T-helper 2 cell treated with Interferon-gamma antibody and Interleukin-4, amounts not matched to agents 5 μg/mL and 100 μg/mL, for 36 hours (primary cell): Measurements from ENCODE around the gene CDH23.

Experiments used
- DNase-seq: peaks from one replicate; pipeline ENCODE4 v3.0.0; 2021; ENCODE audit warnings: low spot score
- H3K27ac Mint-ChIP-seq: one replicate; pipeline ENCODE4 v1.8.0; 2021; ENCODE audit warnings: mild to moderate bottlenecking, mixed read lengths
- H3K27me3 Mint-ChIP-seq: one replicate; pipeline ENCODE4 v1.8.0; 2021; ENCODE audit warnings: low read depth, mixed read lengths
- H3K36me3 Mint-ChIP-seq: one replicate; pipeline ENCODE4 v1.8.0; 2021; ENCODE audit warnings: low read depth, mixed read lengths
- H3K4me1 Mint-ChIP-seq: one replicate; pipeline ENCODE4 v1.8.0; 2021; ENCODE audit warnings: low read depth, mixed read lengths
- H3K4me3 Mint-ChIP-seq: one replicate; pipeline ENCODE4 v1.8.0; 2022; ENCODE audit warnings: mild to moderate bottlenecking, moderate library complexity, mixed read lengths
- H3K9me3 Mint-ChIP-seq: one replicate; pipeline ENCODE4 v1.8.0; 2021; ENCODE audit warnings: mixed read lengths

CDH23 gene

GRCh38 chr10:71406878-71407277, 10.2 kb downstream of the CDH23 start:
- DNase-seq: no peak
- Mint-ChIP-seq H3K27me3 (peaks cover 6% of the 10 kb centered on the region), H3K27ac (no peak overlapping the region), H3K4me3 (no peak overlapping the region), H3K9me3 (peaks cover 7% of the 10 kb centered on the region), H3K4me1 (no peaks in the 10 kb centered on the region), H3K36me3 (no peaks in the 10 kb centered on the region)

GRCh38 chr10:71408436-71409225, 11.9 kb downstream of the CDH23 start:
- Mint-ChIP-seq H3K27ac (no peak overlapping the region), H3K36me3 (no peaks in the 10 kb centered on the region), H3K27me3 (peaks cover 8% of the 10 kb centered on the region), H3K9me3 (peaks cover 8% of the 10 kb centered on the region), H3K4me3 (no peak overlapping the region), H3K4me1 (no peaks in the 10 kb centered on the region)
- no peak for DNase-seq

- H3K36me3 Mint-ChIP-seq: no peaks in the 10 kb centered on the region
- no peak overlapping the region for H3K4me3 Mint-ChIP-seq
- peaks cover 8% of the 10 kb centered on the region for H3K9me3 Mint-ChIP-seq
- DNase-seq: no peak
- H3K27me3 Mint-ChIP-seq: peaks cover 12% of the 10 kb centered on the region
- no peak overlapping the region for H3K27ac Mint-ChIP-seq
- no peaks in the 10 kb centered on the region for H3K4me1 Mint-ChIP-seq
Observed at GRCh38 chr10:71409516-71410104, 12.9 kb downstream of the CDH23 start.

GRCh38 chr10:71413581-71413980, 16.9 kb downstream of the CDH23 start:
- DNase-seq: no peak
- H3K9me3 Mint-ChIP-seq: peaks cover 8% of the 10 kb centered on the region
- no peaks in the 10 kb centered on the region for H3K4me1 Mint-ChIP-seq
- no peaks in the 10 kb centered on the region for H3K36me3 Mint-ChIP-seq
- H3K27ac Mint-ChIP-seq: no peak overlapping the region
- no peak overlapping the region for H3K4me3 Mint-ChIP-seq
- peaks cover 15% of the 10 kb centered on the region for H3K27me3 Mint-ChIP-seq

GRCh38 chr10:71414359-71414758, 17.6 kb downstream of the CDH23 start:
- no peak overlapping the region for H3K27ac Mint-ChIP-seq
- H3K36me3 Mint-ChIP-seq: no peaks in the 10 kb centered on the region
- H3K4me3 Mint-ChIP-seq: no peak overlapping the region
- peaks cover 15% of the 10 kb centered on the region for H3K27me3 Mint-ChIP-seq
- no peaks in the 10 kb centered on the region for H3K4me1 Mint-ChIP-seq
- peaks cover 8% of the 10 kb centered on the region for H3K9me3 Mint-ChIP-seq
- DNase-seq: no peak

- no peak overlapping the region for H3K4me3 Mint-ChIP-seq
- H3K27me3 Mint-ChIP-seq: peaks cover 9% of the 10 kb centered on the region
- no peaks in the 10 kb centered on the region for H3K36me3 Mint-ChIP-seq
- H3K9me3 Mint-ChIP-seq: no peaks in the 10 kb centered on the region
- no peak overlapping the region for H3K27ac Mint-ChIP-seq
- no peak for DNase-seq
- H3K4me1 Mint-ChIP-seq: no peaks in the 10 kb centered on the region
Observed at GRCh38 chr10:71419002-71419540, 22.4 kb downstream of the CDH23 start.

GRCh38 chr10:71419750-71420149, 23.0 kb downstream of the CDH23 start:
- Mint-ChIP-seq H3K9me3 (no peaks in the 10 kb centered on the region), H3K4me3 (no peak overlapping the region)

GRCh38 chr10:71421075-71421434, 24.3 kb downstream of the CDH23 start:
- H3K4me3 Mint-ChIP-seq: no peak overlapping the region
- no peaks in the 10 kb centered on the region for H3K4me1 Mint-ChIP-seq
- H3K27me3 Mint-ChIP-seq: peaks cover 6% of the 10 kb centered on the region
- no peak for DNase-seq
- no peaks in the 10 kb centered on the region for H3K36me3 Mint-ChIP-seq
- H3K27ac Mint-ChIP-seq: no peak overlapping the region
- no peaks in the 10 kb centered on the region for H3K9me3 Mint-ChIP-seq

More at GRCh38 chr10:71419750-71420149, 23.0 kb downstream of the CDH23 start:
- Mint-ChIP-seq H3K27ac (no peak overlapping the region), H3K4me1 (no peaks in the 10 kb centered on the region), H3K36me3 (no peaks in the 10 kb centered on the region), H3K27me3 (peaks cover 5% of the 10 kb centered on the region)
- no peak for DNase-seq

GRCh38 chr10:71423250-71423649, 26.5 kb downstream of the CDH23 start:
- Mint-ChIP-seq H3K27me3 (peaks cover 4% of the 10 kb centered on the region), H3K27ac (no peak overlapping the region), H3K36me3 (no peaks in the 10 kb centered on the region), H3K4me1 (no peaks in the 10 kb centered on the region), H3K9me3 (no peaks in the 10 kb centered on the region), H3K4me3 (no peak overlapping the region)
- no peak for DNase-seq

- Mint-ChIP-seq H3K27ac (no peak overlapping the region), H3K4me1 (no peaks in the 10 kb centered on the region), H3K36me3 (no peaks in the 10 kb centered on the region), H3K4me3 (no peak overlapping the region), H3K9me3 (no peaks in the 10 kb centered on the region), H3K27me3 (peaks cover 4% of the 10 kb centered on the region)
- no peak for DNase-seq
Observed at GRCh38 chr10:71423901-71424300, 27.2 kb downstream of the CDH23 start.

GRCh38 chr10:71424496-71425194, 27.9 kb downstream of the CDH23 start:
- Mint-ChIP-seq H3K4me3 (no peak overlapping the region), H3K9me3 (no peaks in the 10 kb centered on the region), H3K4me1 (no peaks in the 10 kb centered on the region), H3K27me3 (peaks cover 4% of the 10 kb centered on the region), H3K27ac (no peak overlapping the region), H3K36me3 (no peaks in the 10 kb centered on the region)
- DNase-seq: no peak

- Mint-ChIP-seq H3K36me3 (no peaks in the 10 kb centered on the region), H3K4me1 (no peaks in the 10 kb centered on the region), H3K9me3 (no peaks in the 10 kb centered on the region), H3K27me3 (peaks cover 4% of the 10 kb centered on the region), H3K4me3 (no peak overlapping the region), H3K27ac (no peak overlapping the region)
- no peak for DNase-seq
Observed at GRCh38 chr10:71426058-71426605, 29.4 kb downstream of the CDH23 start.

- no peak for DNase-seq
- H3K4me1 Mint-ChIP-seq: no peaks in the 10 kb centered on the region
- H3K27me3 Mint-ChIP-seq: peaks cover 4% of the 10 kb centered on the region
- H3K4me3 Mint-ChIP-seq: no peak overlapping the region
- no peaks in the 10 kb centered on the region for H3K9me3 Mint-ChIP-seq
- H3K36me3 Mint-ChIP-seq: no peaks in the 10 kb centered on the region
- H3K27ac Mint-ChIP-seq: no peak overlapping the region
Observed at GRCh38 chr10:71427246-71427645, 30.5 kb downstream of the CDH23 start.

- Mint-ChIP-seq H3K27ac (no peak overlapping the region), H3K27me3 (peaks cover 4% of the 10 kb centered on the region), H3K9me3 (no peaks in the 10 kb centered on the region), H3K4me3 (no peak overlapping the region), H3K36me3 (no peaks in the 10 kb centered on the region), H3K4me1 (no peaks in the 10 kb centered on the region)
- DNase-seq: no peak
Observed at GRCh38 chr10:71429304-71429703, 32.6 kb downstream of the CDH23 start.
